ENCODE data around the gene TMEM143. TPM values are rescaled to one million over a fixed set of nuclear protein-coding genes. Genes with fewer than 3 reads are reported as not detected.

TMEM143 gene
- total RNA-seq, 1 donor from 2014 or later: 8.5 TPM

- Mint-ChIP-seq H3K27ac (ENCODE audit: unreplicated experiment) (no peak overlapping the region), H3K9me3 (ENCODE audit: unreplicated experiment) (no peaks in the 10 kb centered on the region), H3K36me3 (ENCODE audit: low read depth, unreplicated experiment) (no peaks in the 10 kb centered on the region), H3K4me3 (ENCODE audit: unreplicated experiment) (peak overlapping the region; percentile 92), H3K27me3 (ENCODE audit: unreplicated experiment) (peaks cover 7% of the 10 kb centered on the region), H3K4me1 (ENCODE audit: unreplicated experiment) (peaks cover 20% of the 10 kb centered on the region)
- TF ChIP-seq, protein P1, sequence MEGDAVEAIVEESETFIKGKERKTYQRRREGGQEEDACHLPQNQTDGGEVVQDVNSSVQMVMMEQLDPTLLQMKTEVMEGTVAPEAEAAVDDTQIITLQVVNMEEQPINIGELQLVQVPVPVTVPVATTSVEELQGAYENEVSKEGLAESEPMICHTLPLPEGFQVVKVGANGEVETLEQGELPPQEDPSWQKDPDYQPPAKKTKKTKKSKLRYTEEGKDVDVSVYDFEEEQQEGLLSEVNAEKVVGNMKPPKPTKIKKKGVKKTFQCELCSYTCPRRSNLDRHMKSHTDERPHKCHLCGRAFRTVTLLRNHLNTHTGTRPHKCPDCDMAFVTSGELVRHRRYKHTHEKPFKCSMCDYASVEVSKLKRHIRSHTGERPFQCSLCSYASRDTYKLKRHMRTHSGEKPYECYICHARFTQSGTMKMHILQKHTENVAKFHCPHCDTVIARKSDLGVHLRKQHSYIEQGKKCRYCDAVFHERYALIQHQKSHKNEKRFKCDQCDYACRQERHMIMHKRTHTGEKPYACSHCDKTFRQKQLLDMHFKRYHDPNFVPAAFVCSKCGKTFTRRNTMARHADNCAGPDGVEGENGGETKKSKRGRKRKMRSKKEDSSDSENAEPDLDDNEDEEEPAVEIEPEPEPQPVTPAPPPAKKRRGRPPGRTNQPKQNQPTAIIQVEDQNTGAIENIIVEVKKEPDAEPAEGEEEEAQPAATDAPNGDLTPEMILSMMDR (IDR thresholded peaks at IDR 0.05; ENCODE audit: unreplicated experiment): no peak
- DNase-seq (ENCODE audit: low spot score): no peak
Observed at GRCh38 chr19:48332351-48332661, 31.4 kb downstream of the TMEM143 start.

DNA sequence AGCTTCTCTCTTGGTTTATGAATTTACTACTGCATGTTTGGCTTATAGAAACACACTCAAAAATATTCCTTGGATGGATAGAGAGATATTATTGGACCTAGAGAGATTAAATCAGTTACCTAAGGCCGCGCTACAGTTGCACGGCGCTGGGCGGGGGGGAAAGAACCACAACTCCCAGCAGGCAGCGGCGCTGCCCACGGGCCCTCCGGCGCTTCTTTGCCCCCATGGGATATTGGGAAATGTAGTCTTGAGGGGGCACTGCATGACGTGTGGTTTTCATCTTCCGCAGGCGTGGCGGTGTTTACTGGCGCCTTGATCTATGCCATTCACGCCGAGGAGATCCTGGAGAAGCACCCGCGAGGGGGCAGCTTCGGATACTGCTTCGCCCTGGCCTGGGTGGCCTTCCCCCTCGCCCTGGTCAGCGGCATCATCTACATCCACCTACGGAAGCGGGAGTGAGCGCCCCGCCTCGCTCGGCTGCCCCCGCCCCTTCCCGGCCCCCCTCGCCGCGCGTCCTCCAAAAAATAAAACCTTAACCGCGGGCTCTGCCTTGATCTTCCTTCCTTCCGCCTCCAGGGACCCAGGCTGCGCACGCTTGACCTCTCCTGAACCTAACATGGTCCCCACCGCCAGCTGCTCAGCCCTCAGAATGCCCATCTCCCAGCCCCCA, 33.6 kb downstream of the TMEM143 start:
- Mint-ChIP-seq H3K4me3 (ENCODE audit: unreplicated experiment) (peak overlapping the region; percentile 91), H3K27me3 (ENCODE audit: unreplicated experiment) (peaks cover 8% of the 10 kb centered on the region), H3K4me1 (ENCODE audit: unreplicated experiment) (peaks cover 24% of the 10 kb centered on the region), H3K9me3 (ENCODE audit: unreplicated experiment) (no peaks in the 10 kb centered on the region), H3K27ac (ENCODE audit: unreplicated experiment) (peak overlapping the region; percentile 88), H3K36me3 (ENCODE audit: low read depth, unreplicated experiment) (no peaks in the 10 kb centered on the region)
- TF ChIP-seq, protein P1 (IDR thresholded peaks at IDR 0.05; ENCODE audit: unreplicated experiment): no peak
- peak; percentile 77 for DNase-seq (ENCODE audit: low spot score)

DNA sequence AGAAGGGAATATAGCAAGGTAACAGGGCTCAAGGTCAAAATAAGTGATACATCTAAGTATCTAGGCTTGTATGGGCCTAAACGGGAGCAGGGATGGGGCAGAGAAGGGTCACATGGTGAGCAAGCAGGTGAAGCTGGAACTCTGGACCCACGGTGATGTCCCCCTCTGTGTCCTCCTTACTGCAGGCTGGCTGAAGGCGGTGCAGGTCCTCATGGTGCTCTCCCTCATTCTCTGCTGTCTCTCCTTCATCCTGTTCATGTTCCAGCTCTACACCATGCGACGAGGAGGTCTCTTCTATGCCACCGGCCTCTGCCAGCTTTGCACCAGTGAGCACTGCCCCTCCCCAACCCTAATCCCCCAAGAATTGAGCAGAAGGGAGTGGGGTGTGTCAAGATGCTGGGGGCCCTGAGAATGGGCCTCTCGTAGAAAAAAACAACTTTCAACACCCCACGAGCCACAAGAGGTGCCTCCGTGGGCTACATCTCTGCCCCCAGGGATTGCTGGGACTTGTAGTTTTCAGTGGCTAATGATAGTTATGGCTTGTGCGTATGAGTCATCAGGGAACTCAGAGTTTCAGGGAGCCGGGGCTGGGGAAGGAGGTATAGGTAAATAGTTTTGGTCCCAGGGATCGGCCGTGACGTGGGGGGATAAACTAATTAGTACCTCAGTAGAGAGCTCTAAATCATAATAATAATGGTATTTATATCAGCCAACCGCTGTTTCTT, 34.4 kb downstream of the TMEM143 start:
- Mint-ChIP-seq H3K9me3 (ENCODE audit: unreplicated experiment) (no peaks in the 10 kb centered on the region), H3K27me3 (ENCODE audit: unreplicated experiment) (peaks cover 8% of the 10 kb centered on the region), H3K36me3 (ENCODE audit: low read depth, unreplicated experiment) (no peaks in the 10 kb centered on the region), H3K4me3 (ENCODE audit: unreplicated experiment) (peak overlapping the region; percentile 91), H3K4me1 (ENCODE audit: unreplicated experiment) (peaks cover 28% of the 10 kb centered on the region), H3K27ac (ENCODE audit: unreplicated experiment) (peak overlapping the region; percentile 50)
- TF ChIP-seq, protein P1 (IDR thresholded peaks at IDR 0.05; ENCODE audit: unreplicated experiment): no peak
- no peak for DNase-seq (ENCODE audit: low spot score)

GRCh38 chr19:48325265-48325910, 38.4 kb downstream of the TMEM143 start, which contains the start of gene EMP3:
EMP3 (plus strand) TSS chr19:48325552; CDS start chr19:48326845, 1,293 bp downstream.
- H3K9me3 Mint-ChIP-seq (ENCODE audit: unreplicated experiment): no peaks in the 10 kb centered on the region
- no peak within 1 kb of the TSS for H3K27ac Mint-ChIP-seq (ENCODE audit: unreplicated experiment)
- H3K27me3 Mint-ChIP-seq (ENCODE audit: unreplicated experiment): peaks cover 12% of the 10 kb centered on the region
- no peaks in the 10 kb centered on the region for H3K36me3 Mint-ChIP-seq (ENCODE audit: low read depth, unreplicated experiment)
- peak within 1 kb of the TSS; percentile 88 for H3K4me3 Mint-ChIP-seq (ENCODE audit: unreplicated experiment)
- peaks cover 30% of the 10 kb centered on the region for H3K4me1 Mint-ChIP-seq (ENCODE audit: unreplicated experiment)
- DNase-seq (ENCODE audit: low spot score): peak; percentile 34
- TF ChIP-seq, protein P1 (IDR thresholded peaks at IDR 0.05; ENCODE audit: unreplicated experiment): no peak
